ENCODE data around the gene MAP7.

DNA sequence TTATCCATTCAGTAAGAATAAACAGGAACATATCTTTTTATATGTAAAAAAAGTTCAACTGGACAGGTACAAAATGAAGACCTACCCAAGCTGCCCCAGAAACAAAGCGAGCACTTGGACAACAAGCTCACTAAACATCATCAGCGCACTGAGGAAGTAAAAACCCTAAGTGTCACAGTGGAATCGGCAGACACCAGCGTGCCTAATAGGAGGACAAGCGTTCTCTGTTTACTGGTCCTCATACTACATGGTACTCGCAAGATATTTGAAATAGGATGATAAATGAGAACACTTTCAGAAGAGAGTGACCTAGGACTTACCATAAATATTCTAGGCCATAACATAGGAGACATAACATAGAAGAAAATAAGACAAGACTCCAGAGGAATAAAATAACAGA is 18.2 kb downstream of the MAP7 start:
- TF ChIP-seq, protein P1, sequence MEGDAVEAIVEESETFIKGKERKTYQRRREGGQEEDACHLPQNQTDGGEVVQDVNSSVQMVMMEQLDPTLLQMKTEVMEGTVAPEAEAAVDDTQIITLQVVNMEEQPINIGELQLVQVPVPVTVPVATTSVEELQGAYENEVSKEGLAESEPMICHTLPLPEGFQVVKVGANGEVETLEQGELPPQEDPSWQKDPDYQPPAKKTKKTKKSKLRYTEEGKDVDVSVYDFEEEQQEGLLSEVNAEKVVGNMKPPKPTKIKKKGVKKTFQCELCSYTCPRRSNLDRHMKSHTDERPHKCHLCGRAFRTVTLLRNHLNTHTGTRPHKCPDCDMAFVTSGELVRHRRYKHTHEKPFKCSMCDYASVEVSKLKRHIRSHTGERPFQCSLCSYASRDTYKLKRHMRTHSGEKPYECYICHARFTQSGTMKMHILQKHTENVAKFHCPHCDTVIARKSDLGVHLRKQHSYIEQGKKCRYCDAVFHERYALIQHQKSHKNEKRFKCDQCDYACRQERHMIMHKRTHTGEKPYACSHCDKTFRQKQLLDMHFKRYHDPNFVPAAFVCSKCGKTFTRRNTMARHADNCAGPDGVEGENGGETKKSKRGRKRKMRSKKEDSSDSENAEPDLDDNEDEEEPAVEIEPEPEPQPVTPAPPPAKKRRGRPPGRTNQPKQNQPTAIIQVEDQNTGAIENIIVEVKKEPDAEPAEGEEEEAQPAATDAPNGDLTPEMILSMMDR (conservative IDR thresholded peaks at IDR 0.05) = no peak
- TF ChIP-seq ZFX (IDR thresholded peaks at IDR 0.05) = no peak
